DMS 273 treated with DMSO at 0.1 percent for 48 hours (cell line): ENCODE measurements around the gene PBX1.
A peak's percentile ranks its signal among the peaks of the same experiment; 100 is the strongest.

Experiments used
- DNase-seq: peaks from one replicate; lab custom pipeline; 2025; lab: John Stamatoyannopoulos, UW

The PBX1 gene

GRCh38 chr1:164830628-164831027 lies 271.6 kb downstream of the PBX1 start:
- no peak for DNase-seq

- no peak for DNase-seq
Observed at GRCh38 chr1:164834641-164835040, 275.7 kb downstream of the PBX1 start.

GRCh38 chr1:164836614-164837018 lies 277.6 kb downstream of the PBX1 start:
- DNase-seq, result no peak

- DNase-seq, result peak; percentile 4
Observed at GRCh38 chr1:164838786-164839185, 279.8 kb downstream of the PBX1 start.

GRCh38 chr1:164840936-164841335 lies 282.0 kb downstream of the PBX1 start:
- no peak for DNase-seq

- DNase-seq, result no peak
Observed at GRCh38 chr1:164841702-164842465, 282.9 kb downstream of the PBX1 start.

- DNase-seq, result no peak
Observed at GRCh38 chr1:164842870-164843269, 283.9 kb downstream of the PBX1 start.

- no peak for DNase-seq
Observed at GRCh38 chr1:164843743-164844500, 284.9 kb downstream of the PBX1 start.

GRCh38 chr1:164846731-164847691 lies 288.0 kb downstream of the PBX1 start:
- DNase-seq, result no peak

- DNase-seq, result no peak
Observed at GRCh38 chr1:164853146-164853545, 294.2 kb downstream of the PBX1 start.

- DNase-seq, result no peak
Observed at GRCh38 chr1:164855716-164856329, 296.8 kb downstream of the PBX1 start.

GRCh38 chr1:164856381-164856780 lies 297.4 kb downstream of the PBX1 start:
- no peak for DNase-seq

- no peak for DNase-seq
Observed at GRCh38 chr1:164857439-164857838, 298.5 kb downstream of the PBX1 start.

- no peak for DNase-seq
Observed at GRCh38 chr1:164858096-164858632, 299.2 kb downstream of the PBX1 start.

- DNase-seq, result no peak
Observed at GRCh38 chr1:164861632-164862031, 302.6 kb downstream of the PBX1 start.

- DNase-seq, result no peak
Observed at GRCh38 chr1:164863056-164863455, 304.1 kb downstream of the PBX1 start.

- DNase-seq, result no peak
Observed at GRCh38 chr1:164864161-164864560, 305.2 kb downstream of the PBX1 start.

- no peak for DNase-seq
Observed at GRCh38 chr1:164865385-164865784, 306.4 kb downstream of the PBX1 start.

- DNase-seq, result no peak
Observed at GRCh38 chr1:164867590-164867989, 308.6 kb downstream of the PBX1 start.

GRCh38 chr1:164868990-164869389 lies 310.0 kb downstream of the PBX1 start:
- no peak for DNase-seq

- no peak for DNase-seq
Observed at GRCh38 chr1:164875518-164875917, 316.5 kb downstream of the PBX1 start.
